ENCODE measurements around the gene NGEF.

NGEF gene

DNA sequence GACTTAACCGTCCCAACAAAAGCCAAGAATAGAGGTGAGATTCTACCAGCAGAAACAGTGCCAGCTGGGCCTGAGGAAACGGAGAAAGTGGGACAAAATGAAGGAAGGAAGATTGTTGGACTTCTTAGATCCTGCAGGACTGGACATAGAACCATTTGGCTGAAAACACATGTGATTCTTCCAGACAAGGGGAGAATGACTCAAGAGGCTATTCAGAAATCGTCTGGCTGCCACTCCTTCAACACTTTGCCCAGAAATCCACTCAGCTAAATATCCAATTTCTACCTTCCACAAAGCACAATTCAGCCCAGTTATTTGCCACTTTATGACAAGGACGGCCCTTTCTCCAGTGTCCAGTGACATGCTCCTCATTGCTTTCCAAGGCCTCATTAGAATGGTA, 81.4 kb downstream of the NGEF start:
- Mint-ChIP-seq H3K4me3 (no peak overlapping the region), H3K9me3 (no peaks in the 10 kb centered on the region), H3K27me3 (peaks cover 78% of the 10 kb centered on the region), H3K4me1 (peaks cover 6% of the 10 kb centered on the region), H3K27ac (no peak overlapping the region), H3K36me3 (no peaks in the 10 kb centered on the region)
- CTCF ChIA-PET, result no interaction called here
- no peak for DNase-seq

GRCh38 chr2:232930059-232930400, 83.0 kb downstream of the NGEF start:
- Mint-ChIP-seq H3K36me3 (no peaks in the 10 kb centered on the region), H3K27me3 (peaks cover 86% of the 10 kb centered on the region), H3K9me3 (no peaks in the 10 kb centered on the region), H3K4me1 (peaks cover 7% of the 10 kb centered on the region), H3K27ac (no peak overlapping the region), H3K4me3 (no peak overlapping the region)
- CTCF ChIA-PET, result no interaction called here
- DNase-seq, result no peak

- DNase-seq, result no peak
- H3K4me3 Mint-ChIP-seq, result peak overlapping the region; percentile 56
- H3K9me3 Mint-ChIP-seq, result no peaks in the 10 kb centered on the region
- no peaks in the 10 kb centered on the region for H3K36me3 Mint-ChIP-seq
- CTCF ChIA-PET, result no interaction called here
- H3K27ac Mint-ChIP-seq, result peak overlapping the region; percentile 74
- peaks cover 7% of the 10 kb centered on the region for H3K4me1 Mint-ChIP-seq
- peaks cover 86% of the 10 kb centered on the region for H3K27me3 Mint-ChIP-seq
Observed at GRCh38 chr2:232929303-232930058, 83.6 kb downstream of the NGEF start.

GRCh38 chr2:232928551-232929302, 84.3 kb downstream of the NGEF start:
- Mint-ChIP-seq H3K36me3 (no peaks in the 10 kb centered on the region), H3K27me3 (peaks cover 86% of the 10 kb centered on the region), H3K9me3 (no peaks in the 10 kb centered on the region), H3K4me3 (peak overlapping the region; percentile 56), H3K27ac (peak overlapping the region; percentile 74), H3K4me1 (peaks cover 7% of the 10 kb centered on the region)
- CTCF ChIA-PET, result no interaction called here
- no peak for DNase-seq

- Mint-ChIP-seq H3K27me3 (peaks cover 87% of the 10 kb centered on the region), H3K36me3 (no peaks in the 10 kb centered on the region), H3K4me1 (peaks cover 7% of the 10 kb centered on the region), H3K4me3 (no peak overlapping the region), H3K27ac (no peak overlapping the region), H3K9me3 (no peaks in the 10 kb centered on the region)
- no peak for DNase-seq
- CTCF ChIA-PET, result no interaction called here
Observed at GRCh38 chr2:232927793-232928550, 85.1 kb downstream of the NGEF start.

GRCh38 chr2:232927032-232927792, 85.8 kb downstream of the NGEF start:
- CTCF ChIA-PET, result no interaction called here
- H3K9me3 Mint-ChIP-seq, result no peaks in the 10 kb centered on the region
- peak overlapping the region; percentile 63 for H3K4me3 Mint-ChIP-seq
- no peaks in the 10 kb centered on the region for H3K36me3 Mint-ChIP-seq
- peaks cover 83% of the 10 kb centered on the region for H3K27me3 Mint-ChIP-seq
- H3K27ac Mint-ChIP-seq, result no peak overlapping the region
- DNase-seq, result peak; percentile 30
- peaks cover 7% of the 10 kb centered on the region for H3K4me1 Mint-ChIP-seq

DNA sequence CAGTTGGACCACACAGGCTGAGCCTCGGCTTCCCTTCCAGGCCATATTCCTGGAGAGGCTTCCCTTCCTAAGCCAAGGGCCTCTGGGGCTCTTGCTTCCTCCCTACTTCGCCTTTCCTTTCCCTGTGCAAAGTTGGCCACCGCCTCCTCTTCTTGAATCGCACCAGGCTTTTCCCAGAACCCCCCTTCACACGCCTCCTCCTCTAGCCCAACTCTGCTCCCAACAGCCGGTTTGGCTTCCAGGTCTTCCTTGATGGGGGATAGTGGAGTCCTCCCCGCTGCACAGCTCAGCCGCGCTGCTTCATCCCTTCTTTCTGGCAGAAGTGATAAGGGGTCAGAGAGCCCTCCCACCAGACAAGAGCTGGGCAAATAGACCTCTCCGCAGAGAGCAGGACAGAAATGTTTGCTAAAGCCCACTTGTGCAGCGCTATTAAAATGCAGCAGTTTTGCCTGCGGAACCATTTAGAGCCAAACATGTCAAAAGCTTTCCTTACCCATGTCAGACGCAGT, 86.6 kb downstream of the NGEF start:
- H3K36me3 Mint-ChIP-seq, result no peaks in the 10 kb centered on the region
- peaks cover 7% of the 10 kb centered on the region for H3K4me1 Mint-ChIP-seq
- DNase-seq, result no peak
- CTCF ChIA-PET, result no interaction called here
- peaks cover 81% of the 10 kb centered on the region for H3K27me3 Mint-ChIP-seq
- no peaks in the 10 kb centered on the region for H3K9me3 Mint-ChIP-seq
- peak overlapping the region; percentile 63 for H3K4me3 Mint-ChIP-seq
- H3K27ac Mint-ChIP-seq, result no peak overlapping the region

- Mint-ChIP-seq H3K9me3 (no peaks in the 10 kb centered on the region), H3K27ac (no peak overlapping the region), H3K4me3 (no peak overlapping the region), H3K36me3 (no peaks in the 10 kb centered on the region), H3K27me3 (peaks cover 78% of the 10 kb centered on the region), H3K4me1 (peaks cover 7% of the 10 kb centered on the region)
- DNase-seq, result no peak
- CTCF ChIA-PET, result no interaction called here
Observed at GRCh38 chr2:232925821-232926156, 87.3 kb downstream of the NGEF start.

DNA sequence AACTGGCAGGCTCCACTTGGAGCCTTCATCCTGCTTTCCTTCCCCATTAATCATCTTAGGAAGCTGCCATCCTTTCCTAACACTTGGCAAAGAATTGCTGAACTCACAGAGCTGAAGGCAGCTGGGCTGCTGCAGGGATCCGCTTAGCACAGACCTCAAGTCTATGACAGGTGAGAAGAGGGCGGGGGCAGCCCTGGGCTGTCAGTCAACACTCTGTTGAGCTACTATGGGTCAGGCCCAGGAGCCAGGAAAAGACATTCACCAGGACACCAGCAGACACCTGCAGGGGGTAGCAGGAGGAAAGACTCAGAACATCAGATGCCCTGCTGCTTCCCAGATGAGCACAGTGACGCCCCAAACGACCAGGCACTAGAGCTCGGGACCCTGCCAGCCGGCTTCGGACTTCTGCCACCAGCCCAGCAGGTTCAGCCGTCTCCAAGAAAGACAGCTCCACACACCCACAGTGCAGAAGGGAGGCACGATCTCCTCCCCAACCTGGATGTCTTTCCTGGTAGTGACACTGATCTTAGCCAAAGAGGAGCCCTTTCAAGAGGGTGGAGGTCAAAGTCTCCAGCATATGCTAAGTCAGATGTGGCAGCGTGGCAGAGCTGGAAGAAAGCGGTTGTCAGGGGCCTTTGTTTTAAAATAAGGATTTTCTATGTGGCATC, 87.8 kb downstream of the NGEF start:
- no peak overlapping the region for H3K4me3 Mint-ChIP-seq
- H3K27ac Mint-ChIP-seq, result no peak overlapping the region
- DNase-seq, result no peak
- H3K4me1 Mint-ChIP-seq, result peaks cover 7% of the 10 kb centered on the region
- H3K36me3 Mint-ChIP-seq, result no peaks in the 10 kb centered on the region
- no peaks in the 10 kb centered on the region for H3K9me3 Mint-ChIP-seq
- peaks cover 78% of the 10 kb centered on the region for H3K27me3 Mint-ChIP-seq
- CTCF ChIA-PET, result no interaction called here

GRCh38 chr2:232924433-232924832, 88.6 kb downstream of the NGEF start:
- no peak for DNase-seq
- H3K27me3 Mint-ChIP-seq, result peaks cover 76% of the 10 kb centered on the region
- H3K4me1 Mint-ChIP-seq, result peaks cover 7% of the 10 kb centered on the region
- H3K9me3 Mint-ChIP-seq, result no peaks in the 10 kb centered on the region
- no peaks in the 10 kb centered on the region for H3K36me3 Mint-ChIP-seq
- CTCF ChIA-PET, result no interaction called here
- H3K27ac Mint-ChIP-seq, result no peak overlapping the region
- no peak overlapping the region for H3K4me3 Mint-ChIP-seq

GRCh38 chr2:232920760-232921159, 92.3 kb downstream of the NGEF start:
- Mint-ChIP-seq H3K27me3 (peaks cover 55% of the 10 kb centered on the region), H3K9me3 (no peaks in the 10 kb centered on the region), H3K4me1 (no peaks in the 10 kb centered on the region), H3K27ac (no peak overlapping the region), H3K36me3 (no peaks in the 10 kb centered on the region), H3K4me3 (no peak overlapping the region)
- CTCF ChIA-PET, result no interaction called here
- DNase-seq, result no peak

GRCh38 chr2:232920055-232920454, 93.0 kb downstream of the NGEF start:
- CTCF ChIA-PET, result no interaction called here
- DNase-seq, result no peak
- Mint-ChIP-seq H3K27ac (no peak overlapping the region), H3K36me3 (no peaks in the 10 kb centered on the region), H3K9me3 (no peaks in the 10 kb centered on the region), H3K27me3 (peaks cover 55% of the 10 kb centered on the region), H3K4me3 (no peak overlapping the region), H3K4me1 (no peaks in the 10 kb centered on the region)

- Mint-ChIP-seq H3K4me3 (no peak overlapping the region), H3K4me1 (no peaks in the 10 kb centered on the region), H3K27ac (no peak overlapping the region), H3K27me3 (peaks cover 49% of the 10 kb centered on the region), H3K36me3 (no peaks in the 10 kb centered on the region), H3K9me3 (no peaks in the 10 kb centered on the region)
- CTCF ChIA-PET, result no interaction called here
- no peak for DNase-seq
Observed at GRCh38 chr2:232919141-232919540, 93.9 kb downstream of the NGEF start.

- Mint-ChIP-seq H3K27me3 (peaks cover 32% of the 10 kb centered on the region), H3K36me3 (no peaks in the 10 kb centered on the region), H3K27ac (no peak overlapping the region), H3K9me3 (peaks cover 4% of the 10 kb centered on the region), H3K4me3 (no peak overlapping the region), H3K4me1 (no peaks in the 10 kb centered on the region)
- no peak for DNase-seq
- CTCF ChIA-PET, result no interaction called here
Observed at GRCh38 chr2:232913903-232914302, 99.2 kb downstream of the NGEF start.

Data from activated naive CD4-positive, alpha-beta T cell treated with anti-CD3 and anti-CD28 coated beads, Interleukin-2, amount 10 ng/mL, durations not matched to agents 7 days and 5 days (primary cell).